C4-2B (cell line): ENCODE measurements around the gene NUCB1.

Experiments
- CTCF ChIP-seq: fragments of 450-650 bp; conservative IDR thresholded peaks from 2 replicates; pipeline ENCODE4 v1.5.1; 2017; ENCODE audit warnings: mild to moderate bottlenecking
- ZFX ChIP-seq: fragments of 450-650 bp; IDR thresholded peaks from 2 replicates; pipeline ENCODE4 v1.6.1; 2017

- TF ChIP-seq ZFX (no peak), CTCF (no peak)
These were observed 47.8 kb upstream of the NUCB1 start for GRCh38 chr19:48852292-48852691.
